GM21447 (cell line): ENCODE data around the gene TEX28.
"Not testable (repeated sequence)": the region's sequence is repeated elsewhere in the genome, so short reads cannot be mapped to it uniquely, and the experiment has no call there.

Experiments used
- ATAC-seq: cut with Tn5 transposase; IDR thresholded peaks from one replicate; pipeline ENCODE4 v1.9.1; 2021; ENCODE audit not compliant: unreplicated experiment

TEX28 gene

DNA sequence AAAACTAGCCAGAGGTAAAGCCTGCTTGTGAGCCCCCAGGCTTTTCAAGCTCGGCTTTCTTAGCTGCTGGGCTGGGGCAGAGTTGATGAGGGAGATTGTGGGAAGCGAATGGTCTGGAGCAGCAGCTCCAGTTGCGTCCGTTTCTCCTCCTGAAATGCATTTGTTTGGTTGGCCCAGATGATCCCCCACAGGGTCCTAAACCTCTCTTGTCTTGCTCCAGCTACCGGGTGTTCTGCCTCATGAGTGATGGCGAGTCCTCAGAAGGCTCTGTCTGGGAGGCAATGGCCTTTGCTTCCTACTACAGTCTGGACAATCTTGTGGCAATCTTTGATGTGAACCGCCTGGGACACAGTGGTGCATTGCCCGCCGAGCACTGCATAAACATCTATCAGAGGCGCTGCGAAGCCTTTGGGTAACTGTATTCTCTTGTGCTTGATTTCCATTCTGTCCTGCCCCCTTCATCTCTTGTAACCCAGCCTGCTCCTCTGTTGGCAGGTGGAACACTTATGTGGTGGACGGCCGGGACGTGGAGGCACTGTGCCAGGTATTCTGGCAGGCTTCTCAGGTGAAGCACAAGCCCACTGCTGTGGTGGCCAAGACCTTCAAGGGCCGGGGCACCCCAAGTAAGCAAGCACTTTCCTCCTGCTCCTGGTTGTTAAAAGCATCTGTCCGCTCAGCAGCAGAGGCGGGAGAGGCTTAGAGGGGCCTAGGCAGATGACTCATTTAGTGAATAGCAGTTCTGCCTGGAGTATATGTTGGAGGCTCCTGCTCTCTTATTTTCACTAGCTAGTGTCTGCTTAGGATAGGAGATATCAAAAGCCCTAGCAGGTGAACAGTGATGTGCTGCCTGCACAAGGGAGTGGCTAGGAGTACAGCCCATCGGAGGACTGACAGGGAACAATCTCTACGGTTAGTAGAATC, 16.0 kb upstream of the TEX28 start:
- ATAC-seq = no peak

DNA sequence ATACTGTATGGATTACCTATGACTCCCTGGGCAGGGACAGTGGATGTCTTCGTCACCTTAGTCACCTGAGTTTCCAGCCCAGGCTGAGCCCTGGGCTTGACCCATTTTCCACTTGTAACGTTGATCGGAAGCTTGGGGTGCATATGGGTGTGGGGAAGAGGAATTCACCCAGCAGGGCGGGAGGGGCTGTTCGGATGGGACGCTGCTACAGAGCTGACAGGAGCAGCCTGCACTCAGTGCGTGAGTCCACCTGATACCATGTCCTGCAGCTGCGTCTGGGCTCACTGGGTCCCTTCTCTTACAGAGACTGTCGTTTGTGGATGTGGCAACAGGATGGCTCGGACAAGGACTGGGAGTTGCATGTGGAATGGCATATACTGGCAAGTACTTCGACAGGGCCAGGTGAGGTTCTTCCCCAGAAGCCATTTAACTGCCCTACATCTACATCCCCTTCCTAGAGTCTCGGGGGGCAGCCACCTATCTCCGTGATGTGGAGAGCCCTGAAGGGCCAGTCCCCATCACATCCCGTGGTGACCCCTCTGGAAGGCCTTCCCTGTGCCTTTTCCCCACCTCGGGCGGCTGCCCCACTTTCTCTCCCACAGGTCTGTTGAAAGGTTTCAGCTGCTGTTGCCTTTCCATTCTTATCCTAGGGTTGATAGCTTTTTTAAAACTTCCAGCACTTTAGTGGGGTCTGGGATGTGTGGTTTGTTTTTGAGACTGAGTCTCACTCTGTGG, 14.3 kb upstream of the TEX28 start:
- no peak for ATAC-seq

DNA sequence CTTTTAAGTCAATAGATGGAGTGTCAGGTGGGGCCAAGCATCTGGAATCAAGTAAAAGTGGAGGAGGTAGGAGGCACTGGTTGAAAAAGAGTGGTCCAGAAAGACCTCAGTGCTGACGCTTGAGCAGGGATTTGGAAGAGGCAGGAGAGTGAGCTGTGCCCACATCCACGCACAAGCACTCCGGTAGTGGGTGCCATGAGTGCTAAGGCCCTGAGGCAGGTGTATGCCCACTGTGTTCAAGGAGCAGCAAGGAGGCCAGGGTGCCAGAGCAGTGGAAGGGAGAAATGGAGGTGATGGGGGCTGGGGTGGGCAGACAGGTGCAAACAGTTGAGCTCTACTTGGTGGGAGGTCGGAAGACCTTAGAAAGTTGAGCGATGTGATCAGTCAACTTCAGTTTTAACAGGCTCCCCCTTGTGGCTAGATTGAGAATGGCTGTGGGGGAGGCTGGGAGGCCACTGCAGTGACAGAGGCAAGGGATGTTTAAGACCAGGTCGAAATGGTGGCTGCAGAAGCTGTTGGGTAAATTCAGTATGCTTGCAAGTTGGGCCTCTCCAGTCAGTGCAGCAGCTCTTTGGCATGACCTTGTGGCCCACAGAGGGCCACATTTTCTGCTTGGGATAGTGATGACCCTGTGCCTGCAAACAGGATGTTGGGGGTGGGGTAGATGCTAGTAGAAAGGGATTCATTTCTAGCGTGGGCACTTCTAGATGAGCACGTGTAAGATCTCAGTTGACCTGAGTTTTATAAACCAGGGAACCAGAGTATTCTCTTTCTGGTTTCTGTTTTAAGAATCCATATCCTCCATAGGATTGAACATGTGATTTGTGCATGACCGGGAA, 13.4 kb upstream of the TEX28 start:
- no peak for ATAC-seq

DNA sequence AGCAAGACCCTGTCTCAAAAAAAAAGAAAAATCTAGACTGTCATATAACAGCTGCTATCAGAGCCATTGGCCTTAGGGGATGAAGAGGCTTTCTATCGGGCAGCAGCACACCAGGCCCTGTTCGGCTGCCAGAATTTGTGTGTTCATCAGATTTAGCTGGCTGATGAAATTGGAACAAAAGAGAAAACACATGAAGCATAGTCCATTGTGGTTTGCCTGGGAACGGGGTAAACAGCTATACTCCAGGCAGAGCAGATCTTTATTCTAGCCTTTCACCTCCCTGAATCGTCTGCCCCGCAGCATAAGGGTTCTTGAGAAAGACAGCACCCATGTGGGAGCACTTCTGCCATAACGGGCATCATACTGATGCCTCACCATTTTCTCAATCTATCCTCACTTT, 12.3 kb upstream of the TEX28 start:
- ATAC-seq = no peak

DNA sequence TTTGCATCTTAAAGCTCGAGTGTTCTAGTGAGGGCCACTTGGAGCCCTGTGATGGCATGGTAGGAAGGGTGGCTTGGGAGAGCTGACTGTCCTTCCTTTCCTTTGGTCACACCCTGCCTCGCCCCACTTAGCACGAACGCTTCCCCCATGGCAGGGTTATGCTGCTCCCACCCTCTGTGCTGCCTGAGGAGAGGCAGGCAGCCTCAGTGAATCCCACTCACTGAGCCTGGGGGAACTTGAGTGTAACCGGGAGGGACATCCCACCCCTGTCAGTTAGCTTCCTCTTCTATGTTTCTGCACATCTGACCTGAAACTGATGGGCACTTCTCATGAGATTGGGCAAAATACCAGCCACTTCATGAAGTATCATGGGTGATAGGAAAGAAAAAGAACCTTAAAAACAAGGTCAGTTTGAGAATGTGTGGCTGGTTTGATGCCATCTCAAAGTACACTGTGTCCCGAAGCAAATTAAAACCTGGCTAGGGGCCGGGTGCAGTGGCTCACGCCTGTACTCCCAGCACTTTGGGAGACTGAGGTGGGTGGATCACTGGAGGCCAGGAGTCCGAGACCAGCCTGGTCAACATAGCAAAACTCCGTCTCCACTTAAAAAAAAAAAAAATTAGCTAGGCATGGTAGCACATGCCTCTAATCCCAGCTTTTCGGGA, 10.7 kb upstream of the TEX28 start:
- no peak for ATAC-seq

DNA sequence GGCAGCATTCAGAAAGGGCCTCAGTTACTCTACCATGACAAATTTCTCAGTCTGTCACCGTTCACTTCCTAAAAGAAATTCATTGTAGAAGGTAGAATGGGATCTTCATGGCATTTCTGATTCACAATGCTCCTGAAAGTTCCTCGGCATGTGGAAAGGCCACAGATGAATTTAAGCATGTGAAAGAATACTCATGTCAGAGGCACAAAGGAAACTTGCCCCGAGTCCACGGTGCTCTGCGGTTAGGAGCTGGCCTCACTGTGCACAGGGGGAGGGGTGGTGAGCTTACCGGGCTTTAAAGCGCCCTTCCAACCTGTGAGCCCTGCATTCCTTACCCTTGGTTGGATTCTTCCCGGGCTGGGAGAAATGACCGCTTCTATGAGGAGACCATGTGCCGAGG, 9.9 kb upstream of the TEX28 start:
- no peak for ATAC-seq

DNA sequence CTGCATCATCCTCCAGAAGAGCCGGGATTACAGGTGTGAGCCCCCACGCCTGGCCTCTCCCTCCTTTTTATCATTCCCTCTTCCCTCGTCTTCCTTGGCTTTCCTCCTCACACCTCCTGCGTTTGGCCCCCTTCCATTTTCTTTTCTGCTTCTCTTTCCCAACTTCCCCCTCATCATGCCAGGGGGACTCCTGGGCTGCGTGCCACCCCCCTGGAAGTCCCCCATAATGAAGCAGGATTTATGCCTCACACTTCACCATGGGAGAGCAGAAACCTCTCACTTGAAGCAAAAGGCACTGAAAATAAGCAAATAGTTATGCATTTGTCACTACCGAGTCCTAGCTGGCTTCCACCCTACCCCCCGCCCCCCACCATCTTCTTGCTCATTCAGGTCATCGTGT, 8.6 kb upstream of the TEX28 start:
- ATAC-seq = no peak

DNA sequence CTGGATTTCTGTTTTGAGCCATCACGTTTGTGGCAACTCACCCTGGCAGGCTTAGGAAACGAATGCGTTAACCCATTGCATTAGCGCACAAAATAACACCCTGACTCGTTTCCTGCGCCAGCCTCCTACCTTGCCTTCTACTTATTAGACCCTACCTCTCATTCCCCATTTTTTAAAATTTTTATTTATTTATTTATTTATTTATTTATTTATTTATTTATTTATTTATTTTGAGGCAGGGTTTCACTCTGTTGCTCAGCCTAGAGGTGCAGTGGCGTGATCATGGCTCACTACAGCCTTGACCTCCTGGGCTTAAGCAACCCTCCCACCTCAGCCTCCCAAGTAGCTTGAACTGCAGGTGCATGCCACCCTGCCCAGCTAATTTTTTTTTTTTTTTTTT, 8.1 kb upstream of the TEX28 start:
- ATAC-seq = not testable (repeated sequence)

DNA sequence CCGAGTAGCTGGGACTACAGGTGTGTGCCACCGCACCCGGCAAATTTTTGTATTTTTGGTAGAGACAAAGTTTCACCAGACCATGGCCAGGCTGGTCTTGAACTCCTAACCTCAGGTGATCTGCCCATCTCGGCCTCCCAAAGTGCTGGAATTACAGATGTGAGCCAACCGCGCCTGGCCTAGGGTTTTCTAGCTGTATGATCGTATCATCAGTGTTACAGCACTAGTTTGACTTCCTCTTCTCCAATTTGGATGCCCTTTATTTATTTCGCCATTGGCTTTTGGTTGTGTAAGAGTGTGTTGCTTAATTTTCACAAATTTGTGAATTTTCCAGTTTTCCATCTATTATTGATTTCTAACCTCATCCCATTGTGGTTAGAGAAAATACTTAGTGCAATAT, 5.9 kb upstream of the TEX28 start:
- ATAC-seq = no peak

DNA sequence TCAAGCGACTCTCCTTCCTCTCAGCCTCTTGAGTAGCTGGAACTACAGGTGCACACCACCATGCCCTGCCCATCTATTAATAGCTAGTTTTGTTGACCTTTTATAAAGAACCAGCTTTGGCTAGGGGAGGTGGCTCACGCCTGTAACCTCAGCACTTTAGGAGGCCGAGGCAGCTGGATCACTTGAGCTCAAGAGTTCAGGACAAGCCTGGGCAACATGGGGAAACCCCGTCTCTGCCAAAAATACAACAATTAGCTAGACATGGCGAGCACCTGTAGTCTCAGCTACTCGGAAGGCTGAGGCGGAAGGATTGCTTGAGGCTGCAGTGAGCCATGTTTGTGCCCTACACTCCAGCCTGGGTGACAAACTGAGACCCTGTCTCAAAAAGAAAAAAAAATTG, 3.4 kb upstream of the TEX28 start:
- no peak for ATAC-seq

DNA sequence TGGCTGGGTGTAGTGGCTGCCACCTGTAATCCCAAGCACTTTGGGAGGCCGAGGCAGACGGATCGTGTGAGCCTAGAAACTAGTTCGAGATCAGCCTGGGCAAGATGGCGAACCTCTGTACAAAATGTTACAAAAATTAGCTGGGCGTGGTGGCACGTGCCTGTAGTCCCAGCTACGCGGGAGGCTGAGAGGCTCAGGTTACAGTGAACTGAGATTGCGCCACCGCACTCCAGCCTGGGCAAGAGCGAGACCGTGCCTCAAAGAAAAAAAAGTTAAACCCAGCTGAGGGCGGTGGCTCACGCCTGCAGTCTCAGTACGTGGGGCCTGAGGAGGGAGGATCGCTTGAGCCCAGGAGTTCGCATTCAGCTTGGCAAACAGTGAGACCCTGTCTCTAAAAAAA, 1.8 kb upstream of the TEX28 start:
- ATAC-seq = no peak

DNA sequence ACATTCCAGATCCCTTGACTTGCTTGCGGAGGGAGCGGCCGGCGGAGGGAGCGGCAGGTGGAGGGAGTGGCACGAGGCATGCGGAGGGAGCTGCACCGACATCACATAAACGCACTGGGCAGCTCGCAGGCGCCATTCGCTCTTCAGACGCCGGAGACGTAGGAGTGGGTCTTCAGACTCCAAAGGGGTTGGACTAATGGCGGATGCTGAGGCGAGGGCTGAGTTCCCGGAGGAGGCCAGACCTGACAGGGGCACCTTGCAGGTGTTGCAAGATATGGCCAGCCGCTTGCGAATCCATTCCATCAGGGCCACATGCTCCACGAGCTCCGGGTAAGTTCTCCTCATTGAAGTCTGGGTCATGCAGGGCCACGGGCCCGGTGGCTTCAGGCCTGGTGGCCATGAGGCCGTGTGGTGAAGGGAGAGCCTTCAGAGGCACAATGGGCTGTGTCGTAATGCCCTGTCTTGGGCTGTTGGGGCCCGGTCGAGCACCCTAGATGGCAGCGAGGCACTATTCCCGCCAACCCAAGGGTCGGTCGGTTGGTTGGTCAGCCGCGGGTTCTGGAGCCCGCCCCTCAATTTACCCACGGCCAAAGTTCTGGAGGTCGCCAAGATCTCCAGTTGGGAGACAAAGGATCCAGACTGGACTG, 863 bp upstream of the TEX28 start, which contains the start of gene TKTL1:
Gene TKTL1, plus strand, starts transcription at position 132 of the 647 bp plus-strand sequence. Its CDS starts 65 bp downstream, at position 197.
- no peak for ATAC-seq

DNA sequence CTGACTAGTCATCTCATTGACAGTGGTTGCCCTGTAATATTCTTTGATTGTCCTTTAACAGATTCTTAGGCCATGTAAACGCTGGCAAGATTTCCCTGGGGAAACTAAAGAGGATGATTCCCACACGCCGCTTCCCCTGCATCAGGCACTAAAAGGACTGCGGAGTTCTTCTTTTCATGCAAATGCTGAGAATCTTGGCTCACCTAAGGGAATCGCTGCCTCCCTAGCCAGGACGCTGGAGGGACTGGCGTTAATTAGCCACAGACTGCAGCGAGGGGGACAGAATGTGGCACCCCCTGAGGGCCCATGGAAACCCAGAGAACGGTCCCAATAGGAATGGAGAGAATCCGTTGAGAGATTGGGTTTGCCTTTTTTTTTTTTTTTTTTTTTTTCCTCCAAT, 8.5 kb downstream of the TEX28 start:
- ATAC-seq = not testable (repeated sequence)

DNA sequence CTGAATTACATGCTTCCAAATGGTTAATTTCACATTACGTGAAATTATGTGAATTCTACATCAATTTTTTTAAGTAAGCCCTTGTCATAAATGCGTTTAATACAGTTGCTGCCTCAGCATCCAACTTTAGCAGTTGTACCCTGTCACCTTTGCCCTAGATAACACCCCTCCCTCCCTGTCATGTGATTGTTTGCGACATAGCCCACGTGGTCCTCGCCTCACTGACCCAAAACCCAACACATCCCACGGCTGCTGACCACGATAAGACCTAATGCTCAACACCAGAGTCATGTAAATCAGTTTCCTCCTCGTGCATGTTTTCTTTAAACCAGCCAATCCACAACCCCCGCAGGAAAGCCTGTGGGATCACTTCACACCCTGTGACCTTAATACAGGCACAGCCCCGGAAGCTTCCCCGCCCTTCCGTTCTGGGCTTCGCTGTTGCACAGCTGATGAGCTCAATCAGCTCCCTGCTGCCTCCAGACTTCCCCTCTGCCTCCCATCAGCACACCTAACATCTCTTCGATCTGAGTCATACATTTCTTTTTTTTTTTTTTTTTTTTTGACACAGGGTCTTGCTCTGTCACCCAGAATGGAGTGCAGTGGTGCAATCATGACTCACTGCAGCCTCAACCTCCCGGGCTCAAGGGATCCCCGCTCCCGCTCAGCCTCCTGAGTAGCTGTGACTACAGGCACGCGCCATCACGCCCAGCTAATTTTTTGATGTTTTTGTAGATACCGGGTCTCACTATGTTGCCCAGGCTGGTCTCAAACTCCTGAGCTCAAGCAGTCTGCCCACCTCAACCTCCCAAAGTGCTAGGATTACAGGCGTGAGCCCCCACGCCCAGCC, 10.2 kb downstream of the TEX28 start:
- peak; percentile 81 for ATAC-seq

DNA sequence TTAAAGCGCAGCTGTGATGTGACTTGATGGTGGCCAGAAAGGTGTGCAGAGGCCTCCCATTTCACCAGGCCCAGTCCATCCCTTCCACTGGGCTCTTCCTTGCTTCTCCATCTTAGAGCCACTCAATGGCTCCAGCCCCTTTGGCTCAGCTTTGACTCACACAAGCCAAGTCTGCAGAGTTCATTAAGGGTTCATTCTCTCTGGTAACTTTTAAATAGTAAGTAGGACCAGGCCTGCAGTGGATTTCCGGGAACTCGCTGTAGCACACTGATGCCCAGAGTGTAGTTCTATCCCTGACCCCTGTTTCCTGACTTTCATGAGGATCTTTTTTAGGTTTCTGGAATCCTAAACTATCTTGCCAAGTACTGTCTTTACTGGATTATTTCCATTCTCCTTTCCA, 25.7 kb downstream of the TEX28 start:
- ATAC-seq = not testable (repeated sequence)

DNA sequence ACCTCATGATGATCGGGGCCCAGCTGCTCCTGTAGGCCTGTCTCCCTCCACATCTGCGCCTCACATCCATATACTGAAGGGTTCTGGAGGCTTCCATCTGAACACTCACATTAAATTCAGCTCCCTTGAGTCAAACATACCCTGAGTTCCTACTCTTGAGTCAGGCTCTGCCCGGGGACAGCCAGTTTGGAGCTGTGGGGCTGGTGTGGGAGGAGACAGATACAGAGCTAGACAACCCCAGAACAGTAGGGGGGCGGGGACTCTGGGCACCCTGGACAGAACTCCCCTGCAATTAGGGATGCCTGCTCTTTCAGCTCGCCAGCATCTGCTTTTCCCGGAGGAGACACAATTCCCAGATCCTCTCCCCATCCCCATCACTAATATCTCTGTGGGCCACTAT, 31.9 kb downstream of the TEX28 start:
- not testable (repeated sequence) for ATAC-seq

DNA sequence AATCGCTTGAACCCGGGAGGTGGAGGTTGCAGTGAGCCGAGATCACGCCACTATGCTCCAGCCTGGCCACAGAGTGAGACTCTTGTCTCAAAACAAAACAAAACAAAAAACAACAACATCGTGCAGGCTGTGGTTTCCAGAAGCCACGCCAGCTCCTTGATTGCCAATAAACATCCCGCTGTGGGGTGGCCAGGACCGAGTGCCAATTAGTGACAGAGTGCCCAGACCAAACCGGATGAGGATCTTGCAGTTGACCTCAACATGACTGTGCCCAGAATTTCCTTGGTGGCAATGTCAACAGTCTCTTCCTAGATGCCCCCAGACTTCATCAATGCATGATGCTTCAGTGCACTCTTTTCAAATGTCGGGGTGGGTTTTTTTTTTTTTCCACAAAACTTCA, 36.2 kb downstream of the TEX28 start:
- ATAC-seq = not testable (repeated sequence)

DNA sequence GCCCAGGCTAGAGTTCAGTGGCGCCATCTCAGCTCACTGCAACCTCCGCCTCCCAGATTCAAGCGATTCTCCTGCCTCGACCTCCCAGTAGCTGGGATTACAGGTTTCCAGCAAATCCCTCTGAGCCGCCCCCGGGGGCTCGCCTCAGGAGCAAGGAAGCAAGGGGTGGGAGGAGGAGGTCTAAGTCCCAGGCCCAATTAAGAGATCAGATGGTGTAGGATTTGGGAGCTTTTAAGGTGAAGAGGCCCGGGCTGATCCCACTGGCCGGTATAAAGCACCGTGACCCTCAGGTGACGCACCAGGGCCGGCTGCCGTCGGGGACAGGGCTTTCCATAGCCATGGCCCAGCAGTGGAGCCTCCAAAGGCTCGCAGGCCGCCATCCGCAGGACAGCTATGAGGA, 37.6 kb downstream of the TEX28 start, which contains the start of gene OPN1MW3:
Gene OPN1MW3, plus strand, starts transcription at position 301 of the 400 bp plus-strand sequence. Its CDS starts 38 bp downstream, at position 339.
- not testable (repeated sequence) for ATAC-seq

DNA sequence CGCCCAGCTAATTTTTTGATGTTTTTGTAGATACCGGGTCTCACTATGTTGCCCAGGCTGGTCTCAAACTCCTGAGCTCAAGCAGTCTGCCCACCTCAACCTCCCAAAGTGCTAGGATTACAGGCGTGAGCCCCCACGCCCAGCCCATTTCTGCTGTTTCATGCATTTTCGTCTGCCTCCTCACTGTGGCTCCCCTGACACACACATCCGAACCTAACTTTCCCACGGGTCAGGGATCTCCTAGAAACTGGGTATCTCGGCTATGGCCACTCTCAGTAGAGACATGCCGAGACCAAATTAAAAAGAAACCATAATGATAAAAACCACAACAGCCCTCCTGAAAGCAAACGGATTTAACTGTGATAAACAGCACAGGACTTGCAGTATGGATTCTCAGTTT, 46.8 kb downstream of the TEX28 start:
- ATAC-seq = not testable (repeated sequence)
